HG02870 (cell line): ENCODE data around the gene STYX.

Source experiments
- ATAC-seq: cut with Tn5 transposase; IDR thresholded peaks from one replicate; pipeline ENCODE4 v1.9.1; 2021; ENCODE audit warnings: mild to moderate bottlenecking, moderate library complexity; ENCODE audit not compliant: unreplicated experiment

STYX gene, protein sequence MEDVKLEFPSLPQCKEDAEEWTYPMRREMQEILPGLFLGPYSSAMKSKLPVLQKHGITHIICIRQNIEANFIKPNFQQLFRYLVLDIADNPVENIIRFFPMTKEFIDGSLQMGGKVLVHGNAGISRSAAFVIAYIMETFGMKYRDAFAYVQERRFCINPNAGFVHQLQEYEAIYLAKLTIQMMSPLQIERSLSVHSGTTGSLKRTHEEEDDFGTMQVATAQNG

GRCh38 chr14:52729925-52730708, at the start of gene STYX:
STYX (plus strand) TSS chr14:52730166; CDS start chr14:52730475, 309 bp downstream.
- ATAC-seq, result peak; percentile 92

DNA sequence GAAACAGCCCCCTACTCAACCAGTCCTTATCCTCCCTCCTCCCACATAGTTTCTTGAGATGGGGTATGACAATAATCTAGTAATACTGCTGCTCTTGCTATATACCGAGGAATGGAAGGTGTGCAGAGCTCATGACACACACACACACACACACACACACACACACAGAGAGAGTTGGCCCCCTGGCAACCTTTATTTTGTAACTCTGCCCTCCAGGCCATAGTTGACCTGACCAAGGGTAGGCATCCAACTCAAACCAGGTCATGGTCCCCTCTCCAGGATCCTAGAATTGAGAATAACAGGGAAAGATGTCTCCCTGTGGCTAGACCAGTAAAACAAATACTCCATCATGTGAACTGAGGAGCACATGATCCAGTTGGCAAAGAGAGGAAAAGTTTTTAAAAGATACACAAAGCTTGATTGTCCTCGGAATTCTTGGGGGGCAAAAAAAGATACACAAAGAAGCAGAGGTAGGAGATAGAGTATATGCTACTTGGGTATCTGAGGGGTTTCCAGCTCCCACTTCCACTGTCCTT, 45.9 kb upstream of the STYX start:
- ATAC-seq, result no peak

GRCh38 chr14:52686176-52686575, 43.8 kb upstream of the STYX start:
- no peak for ATAC-seq

GRCh38 chr14:52690983-52691760, 38.8 kb upstream of the STYX start:
- no peak for ATAC-seq

DNA sequence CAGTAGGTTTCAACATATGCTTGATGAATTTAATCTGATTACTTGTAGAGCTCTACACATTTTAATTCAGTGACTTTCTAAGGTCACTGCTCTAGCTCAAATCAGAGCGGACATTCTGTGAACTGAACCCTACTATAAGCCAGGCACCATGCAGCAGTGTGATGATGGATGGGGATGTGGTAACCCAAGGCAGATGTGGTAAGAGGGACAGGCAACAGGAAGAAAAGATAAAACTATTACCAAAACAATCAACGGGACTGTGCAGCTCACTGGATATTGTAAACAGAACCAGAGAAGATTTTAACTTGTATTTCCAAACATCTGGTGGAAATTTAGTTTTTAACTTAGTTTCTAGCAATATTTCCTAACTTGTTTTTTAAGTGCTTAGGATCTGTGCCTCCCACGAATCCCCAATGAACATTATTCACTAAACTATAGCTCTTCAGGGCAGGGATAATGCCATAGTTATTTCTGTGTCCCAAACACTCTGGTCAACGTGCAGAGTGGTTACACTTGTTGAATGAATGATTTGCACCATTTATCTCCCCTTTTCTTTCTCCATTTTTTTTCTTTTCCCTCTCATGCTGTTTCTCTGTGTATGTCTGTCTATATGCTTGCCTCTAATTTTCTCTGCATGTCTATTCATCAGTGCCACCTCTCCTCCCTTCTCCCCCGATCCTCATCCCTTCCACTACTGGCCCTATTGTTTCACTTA, 37.6 kb upstream of the STYX start:
- no peak for ATAC-seq

- ATAC-seq, result no peak
Measured at GRCh38 chr14:52693036-52693435, 36.9 kb upstream of the STYX start.

GRCh38 chr14:52693532-52693931, 36.4 kb upstream of the STYX start:
- no peak for ATAC-seq

- ATAC-seq, result peak; percentile 50
Measured at GRCh38 chr14:52694761-52695480, 35.0 kb upstream of the STYX start.

- peak; percentile 60 for ATAC-seq
Measured at GRCh38 chr14:52695481-52696091, 34.4 kb upstream of the STYX start, which contains the start of gene ERO1A. ERO1A (minus strand) TSS chr14:52695558; CDS start chr14:52695481, 77 bp downstream.

DNA sequence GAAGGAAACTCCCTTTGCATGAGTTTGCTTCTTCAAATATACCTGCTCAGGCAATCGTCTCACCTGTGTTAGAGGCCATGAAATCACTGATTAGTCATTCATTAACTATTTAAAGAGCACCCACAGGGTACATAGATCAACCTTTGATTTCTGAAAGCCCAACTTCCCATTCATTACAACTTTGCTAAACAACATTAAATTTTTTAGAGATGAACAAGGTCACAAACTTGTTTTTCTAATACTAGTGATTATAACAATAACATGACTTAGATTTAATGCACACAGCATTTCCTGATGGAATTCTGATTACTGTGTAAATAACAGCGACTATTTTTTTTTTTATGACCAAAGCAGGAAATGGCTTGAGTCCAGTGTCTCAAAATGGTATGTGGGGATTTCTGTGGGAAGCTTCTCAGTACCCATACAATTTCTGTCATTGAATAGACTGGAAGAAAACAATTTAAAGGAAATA, 29.2 kb upstream of the STYX start:
- no peak for ATAC-seq

DNA sequence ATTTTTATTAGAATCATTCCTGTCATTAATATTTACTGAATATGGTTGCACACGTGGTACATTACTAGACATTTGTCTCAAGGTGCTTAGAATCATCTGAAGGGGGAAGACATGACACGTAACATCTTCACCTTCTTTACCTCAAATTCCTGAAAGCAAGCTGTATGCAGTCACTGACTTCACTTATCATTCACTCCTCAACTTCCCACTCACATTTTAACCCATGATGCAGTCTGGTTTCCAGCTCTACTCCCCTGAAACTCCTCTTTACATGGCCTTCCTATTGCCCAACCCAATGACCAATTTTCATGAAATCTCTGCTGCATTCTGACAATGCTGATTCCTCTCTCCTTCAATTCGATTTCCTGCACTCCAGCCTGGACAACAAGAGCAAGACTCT, 28.7 kb upstream of the STYX start:
- ATAC-seq, result no peak

- ATAC-seq, result no peak
Measured at GRCh38 chr14:52703225-52703624, 26.7 kb upstream of the STYX start.

GRCh38 chr14:52703664-52704063, 26.3 kb upstream of the STYX start:
- ATAC-seq, result no peak

GRCh38 chr14:52706286-52706685, 23.7 kb upstream of the STYX start:
- no peak for ATAC-seq

GRCh38 chr14:52706724-52707706, 23.0 kb upstream of the STYX start, which contains the start of gene PSMC6:
PSMC6 (plus strand) TSS chr14:52707200; CDS start chr14:52707220, 20 bp downstream.
- peak; percentile 97 for ATAC-seq

DNA sequence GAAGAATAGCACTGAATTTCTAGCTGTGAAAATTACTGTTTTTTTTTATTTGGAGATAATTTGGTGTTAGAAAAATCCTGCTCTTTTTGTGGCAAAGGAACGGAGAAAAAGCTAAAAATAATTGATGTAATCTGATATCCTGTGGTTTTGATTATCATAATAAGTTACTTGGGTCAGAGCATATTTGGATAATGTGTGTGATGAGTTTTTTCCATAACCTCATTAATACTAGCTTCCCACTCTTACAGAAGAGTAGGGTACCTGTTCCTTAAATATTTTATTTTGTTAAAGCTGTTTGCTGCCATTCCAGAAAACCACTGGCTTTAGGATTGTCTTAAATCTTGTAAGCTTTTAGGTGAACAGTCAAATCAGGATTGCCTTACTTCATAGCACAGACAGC, 18.3 kb upstream of the STYX start:
- ATAC-seq, result no peak

- no peak for ATAC-seq
Measured at GRCh38 chr14:52716155-52716554, 13.8 kb upstream of the STYX start.
